Testis (tissue), 3 donors: Measurements from ENCODE around the gene KL. TPM values are rescaled to one million over a fixed set of nuclear protein-coding genes. Genes with fewer than 3 reads are reported as not detected.

Source experiments
- DNase-seq: peaks from one replicate; pipeline ENCODE4 v3.0.0-alpha.2; 2019
- H3K27ac ChIP-seq, 2 donors: fragments of 200-600 bp; sonication (generic); one replicate each; pipeline ENCODE4 v1.5.1; 2019
- H3K27me3 ChIP-seq: fragments of 200-600 bp; sonication (generic); one replicate; pipeline ENCODE4 v1.5.1; 2019
- H3K36me3 ChIP-seq: fragments of 200-600 bp; sonication (generic); one replicate; pipeline ENCODE4 v1.5.1; 2017; ENCODE audit warnings: low read depth; ENCODE audit errors: missing control alignments
- H3K4me1 ChIP-seq: fragments of 200-600 bp; sonication (generic); one replicate; pipeline ENCODE4 v1.5.1; 2019
- H3K4me3 ChIP-seq, 2 donors: fragments of 200-600 bp; sonication (generic); one replicate each; pipeline ENCODE4 v1.5.1; 2017 to 2019
- H3K9me3 ChIP-seq: fragments of 200-600 bp; sonication (generic); one replicate; pipeline ENCODE4 v1.5.1; 2017
- POLR2A ChIP-seq: fragments of 450-650 bp; IDR thresholded peaks from one replicate; pipeline ENCODE4 v1.6.1; 2017; ENCODE audit warnings: antibody characterized with exemption, mild to moderate bottlenecking, moderate library complexity
- WGBS, 2 donors: methylation state at CpG; one replicate each; pipeline ENCODE4 v1.1.5; 2018; 5-methylcytosine and 5-hydroxymethylcytosine counted together
- intact Hi-C: fragments of 100-400 bp; cut with DNase I; formaldehyde crosslinking; loops from one replicate; pipeline ENCODE4 v1.15.1; 2023; ENCODE audit warnings: low total_unique reads
- polyA plus RNA-seq: library from polyadenylated mRNA; stranded (reverse); fragments of 350-450 nt; fragmentation: Illumina TruSeq; extraction: RNeasy Lipid Tissue Mini Kit (QIAGEN cat#74804); gene quantifications from one replicate; pipeline ENCODE4 v1.2.3, GENCODE V29; 2014; ENCODE audit warnings: low read depth, low replicate concordance; ENCODE audit not compliant: insufficient read depth
- total RNA-seq, 2 donors: library from RNA; depleted of rRNA; stranded (reverse); fragments of >200 nt; gene quantifications; one replicate each; pipeline ENCODE4 v1.2.3, GENCODE V29; 2016
- TF ChIP-seq, protein P1 (sequence below), 3 experiments: fragments of 450-650 bp in 2 of 3; fragments of 200-600 bp in 1 of 3; sonication (generic) in 1 of 3; IDR thresholded peaks; one replicate each; pipeline ENCODE4 v1.5.1; 2016 to 2019; ENCODE audit warnings: antibody characterized with exemption in 3 of 3, mild to moderate bottlenecking in 2 of 3, moderate library complexity in 1 of 3

Gene KL
- total and polyA plus RNA-seq, 3 donors from 2014 or later = 0.81 to 1.6 (median 1.1) TPM

DNA sequence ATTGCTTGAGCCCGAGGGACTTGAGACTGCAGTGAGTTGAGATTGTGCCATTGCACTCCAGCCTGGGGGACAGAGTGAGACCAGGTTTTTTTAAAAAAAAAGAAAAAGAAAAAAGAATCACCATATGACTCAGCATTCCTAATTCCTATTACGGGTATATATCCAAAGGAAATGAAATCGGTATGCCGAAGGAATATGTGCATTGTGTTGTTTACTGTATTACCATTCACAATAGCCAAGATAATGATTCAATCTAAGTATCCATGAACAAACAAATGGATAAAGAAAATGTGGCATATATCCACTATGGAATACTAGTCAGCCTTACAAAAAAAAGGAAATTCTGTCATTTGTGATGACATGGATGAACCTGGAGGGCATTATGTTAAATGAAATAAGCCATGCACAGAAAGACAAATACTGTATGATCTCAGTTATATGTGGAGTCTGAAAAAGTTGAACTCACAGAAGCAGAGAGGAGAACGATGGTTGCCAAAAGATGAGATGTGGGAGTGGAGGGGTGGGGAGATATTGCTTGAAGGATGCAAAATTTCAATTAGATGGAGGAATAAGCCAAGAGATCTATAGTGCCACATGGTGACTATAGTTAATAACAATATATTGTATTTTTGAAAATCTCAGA, 4.3 kb upstream of the KL start:
- Histone ChIP-seq H3K27me3 (no peaks in the 10 kb centered on the region), H3K4me1 (no peaks in the 10 kb centered on the region), H3K9me3 (no peaks in the 10 kb centered on the region), H3K4me3 (no peak overlapping the region), H3K27ac (no peak overlapping the region), H3K36me3 (no peaks in the 10 kb centered on the region)
- intact Hi-C loops = no loop called here
- TF ChIP-seq, protein P1, sequence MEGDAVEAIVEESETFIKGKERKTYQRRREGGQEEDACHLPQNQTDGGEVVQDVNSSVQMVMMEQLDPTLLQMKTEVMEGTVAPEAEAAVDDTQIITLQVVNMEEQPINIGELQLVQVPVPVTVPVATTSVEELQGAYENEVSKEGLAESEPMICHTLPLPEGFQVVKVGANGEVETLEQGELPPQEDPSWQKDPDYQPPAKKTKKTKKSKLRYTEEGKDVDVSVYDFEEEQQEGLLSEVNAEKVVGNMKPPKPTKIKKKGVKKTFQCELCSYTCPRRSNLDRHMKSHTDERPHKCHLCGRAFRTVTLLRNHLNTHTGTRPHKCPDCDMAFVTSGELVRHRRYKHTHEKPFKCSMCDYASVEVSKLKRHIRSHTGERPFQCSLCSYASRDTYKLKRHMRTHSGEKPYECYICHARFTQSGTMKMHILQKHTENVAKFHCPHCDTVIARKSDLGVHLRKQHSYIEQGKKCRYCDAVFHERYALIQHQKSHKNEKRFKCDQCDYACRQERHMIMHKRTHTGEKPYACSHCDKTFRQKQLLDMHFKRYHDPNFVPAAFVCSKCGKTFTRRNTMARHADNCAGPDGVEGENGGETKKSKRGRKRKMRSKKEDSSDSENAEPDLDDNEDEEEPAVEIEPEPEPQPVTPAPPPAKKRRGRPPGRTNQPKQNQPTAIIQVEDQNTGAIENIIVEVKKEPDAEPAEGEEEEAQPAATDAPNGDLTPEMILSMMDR (IDR thresholded peaks at IDR 0.05) = no peak
- no peak for TF ChIP-seq POLR2A
- DNase-seq = no peak
- WGBS, 2 donors = 72 to 75% methylated on average over 5 of the region's 5 CpGs

DNA sequence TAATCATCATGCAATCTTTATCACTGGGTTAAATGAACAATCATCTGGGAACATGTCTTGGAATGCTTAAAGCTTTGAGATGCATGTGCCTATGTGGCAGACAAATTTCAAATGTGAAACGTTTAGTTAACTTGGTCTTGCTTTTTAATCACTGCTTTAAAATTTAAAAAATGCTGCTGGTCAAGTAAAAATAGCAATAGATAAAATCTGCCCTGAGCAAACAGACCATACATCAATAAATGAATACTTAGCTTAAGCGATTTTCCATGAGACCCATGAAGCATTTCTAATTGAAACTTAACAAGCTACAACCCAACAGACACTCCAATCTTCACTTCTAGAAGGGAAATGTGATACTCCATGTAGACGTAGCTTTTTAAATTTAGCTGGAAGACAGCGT, 1.9 kb upstream of the KL start:
- TF ChIP-seq POLR2A = no peak
- TF ChIP-seq, protein P1 (IDR thresholded peaks at IDR 0.05) = no peak
- intact Hi-C loops = no loop called here

GRCh38 chr13:33015241-33015668, 968 bp upstream of the KL start:
- WGBS, 2 donors = 35 to 55% methylated on average over 8 of the region's 8 CpGs
- Histone ChIP-seq H3K9me3 (no peaks in the 10 kb centered on the region), H3K4me3 (peak overlapping the region in 1 of 2 donors; percentile 47), H3K27ac (no peak overlapping the region), H3K36me3 (no peaks in the 10 kb centered on the region), H3K4me1 (no peaks in the 10 kb centered on the region), H3K27me3 (no peaks in the 10 kb centered on the region)
- no peak for DNase-seq
- intact Hi-C loops = no loop called here
- no peak for TF ChIP-seq POLR2A
- TF ChIP-seq, protein P1 (IDR thresholded peaks at IDR 0.05) = no peak

More for the DNA sequence above, 1.9 kb upstream of the KL start:
- no peak overlapping the region for H3K27ac ChIP-seq
- DNase-seq = no peak
- H3K9me3 ChIP-seq = no peaks in the 10 kb centered on the region
- H3K36me3 ChIP-seq = no peaks in the 10 kb centered on the region
- no peaks in the 10 kb centered on the region for H3K4me1 ChIP-seq
- no peaks in the 10 kb centered on the region for H3K27me3 ChIP-seq
- H3K4me3 ChIP-seq = no peak overlapping the region
- WGBS, 2 donors = 47 to 68% methylated on average over 4 of the region's 4 CpGs

DNA sequence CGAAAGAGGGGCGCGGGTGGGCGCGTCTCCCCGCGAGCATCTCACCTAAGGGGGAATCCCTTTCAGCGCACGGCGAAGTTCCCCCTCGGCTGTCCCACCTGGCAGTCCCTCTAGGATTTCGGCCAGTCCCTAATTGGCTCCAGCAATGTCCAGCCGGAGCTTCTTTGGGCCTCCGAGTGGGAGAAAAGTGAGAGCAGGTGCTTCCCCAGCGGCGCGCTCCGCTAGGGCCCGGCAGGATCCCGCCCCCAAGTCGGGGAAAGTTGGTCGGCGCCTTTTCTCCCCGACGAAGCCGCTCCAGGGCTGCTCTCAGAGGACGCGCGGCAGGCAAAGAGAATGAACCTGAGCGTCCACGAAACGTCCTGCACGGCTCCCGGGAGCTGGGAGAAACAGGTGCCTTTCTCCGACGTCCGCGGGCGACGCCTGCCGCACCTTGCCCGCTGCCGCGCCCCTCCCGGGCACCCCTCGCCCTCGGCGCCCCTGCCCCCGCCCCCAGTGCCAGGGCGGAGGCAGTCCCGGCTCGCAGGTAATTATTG, 366 bp upstream of the KL start:
- 14 to 19% methylated on average over 12 to 22 of the region's 52 CpGs for WGBS, 2 donors
- Histone ChIP-seq H3K9me3 (no peaks in the 10 kb centered on the region), H3K36me3 (no peaks in the 10 kb centered on the region), H3K4me3 (peak overlapping the region; percentile 34 to 47), H3K27me3 (no peaks in the 10 kb centered on the region), H3K4me1 (no peaks in the 10 kb centered on the region), H3K27ac (no peak overlapping the region)
- intact Hi-C loops = no loop called here
- TF ChIP-seq, protein P1 (IDR thresholded peaks at IDR 0.05) = no peak
- no peak for TF ChIP-seq POLR2A
- no peak for DNase-seq
